IPS DF 4.7 (cell line): Measurements from ENCODE around the gene HADH.

Source experiments
- DNase-seq: peaks from one replicate; pipeline ENCODE4 v3.0.0-alpha.2; 2013; ENCODE audit warnings: low spot score; ENCODE audit errors: extremely low read depth

The HADH gene

DNA sequence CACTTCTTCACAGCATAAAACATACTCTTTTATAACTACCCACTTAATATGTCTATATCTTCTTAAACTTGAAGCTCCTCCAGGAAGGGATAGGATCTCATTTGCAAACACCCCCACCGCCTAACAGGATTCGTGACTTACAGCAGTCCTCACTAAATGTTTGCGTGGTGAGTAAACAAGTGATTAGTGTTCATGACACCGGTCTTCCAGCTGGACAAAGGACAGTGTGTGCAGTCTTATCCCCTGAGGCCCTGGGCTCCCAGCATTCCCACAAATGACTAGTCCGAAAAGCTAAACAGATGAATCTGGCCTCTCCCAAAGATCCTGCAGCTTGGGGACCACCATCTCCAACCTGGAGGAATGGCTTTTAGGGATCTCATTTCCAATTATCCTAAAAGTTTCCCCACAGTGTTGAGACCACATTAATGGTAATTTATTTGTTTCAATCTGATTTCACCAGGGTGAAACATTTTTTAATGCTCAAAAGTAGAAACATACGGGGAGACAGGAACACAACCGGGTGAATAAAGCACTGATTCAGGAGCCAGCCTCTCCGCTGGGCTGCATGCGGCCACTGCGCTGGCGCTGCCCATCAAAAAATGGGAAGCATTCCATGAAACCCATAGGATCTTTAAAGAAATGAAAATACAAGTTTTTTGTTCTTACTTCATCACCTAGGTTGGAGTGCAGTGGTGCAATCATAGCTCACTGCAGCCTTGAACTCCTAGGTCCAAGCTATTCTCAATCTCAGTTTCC is 69.2 kb downstream of the HADH start:
- no peak for DNase-seq

DNA sequence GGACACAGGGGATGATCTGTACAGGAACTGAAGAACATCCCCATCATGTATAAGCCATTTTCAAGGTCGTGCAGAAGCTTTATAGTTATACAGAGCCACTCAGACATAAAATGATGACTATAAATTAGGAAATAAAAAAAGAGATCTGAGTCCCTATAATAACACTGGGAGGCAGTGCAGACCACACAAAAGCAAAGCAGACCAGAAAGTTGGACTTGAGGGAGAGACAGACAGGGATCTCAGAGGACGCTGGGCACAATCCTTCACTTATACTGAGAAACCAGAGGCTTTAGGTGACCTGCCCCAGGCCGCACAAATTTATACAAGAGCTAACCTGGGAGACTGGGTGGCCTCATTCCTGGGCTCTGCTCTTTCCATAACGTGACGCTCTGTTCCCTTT is 70.5 kb downstream of the HADH start:
- DNase-seq = no peak

DNA sequence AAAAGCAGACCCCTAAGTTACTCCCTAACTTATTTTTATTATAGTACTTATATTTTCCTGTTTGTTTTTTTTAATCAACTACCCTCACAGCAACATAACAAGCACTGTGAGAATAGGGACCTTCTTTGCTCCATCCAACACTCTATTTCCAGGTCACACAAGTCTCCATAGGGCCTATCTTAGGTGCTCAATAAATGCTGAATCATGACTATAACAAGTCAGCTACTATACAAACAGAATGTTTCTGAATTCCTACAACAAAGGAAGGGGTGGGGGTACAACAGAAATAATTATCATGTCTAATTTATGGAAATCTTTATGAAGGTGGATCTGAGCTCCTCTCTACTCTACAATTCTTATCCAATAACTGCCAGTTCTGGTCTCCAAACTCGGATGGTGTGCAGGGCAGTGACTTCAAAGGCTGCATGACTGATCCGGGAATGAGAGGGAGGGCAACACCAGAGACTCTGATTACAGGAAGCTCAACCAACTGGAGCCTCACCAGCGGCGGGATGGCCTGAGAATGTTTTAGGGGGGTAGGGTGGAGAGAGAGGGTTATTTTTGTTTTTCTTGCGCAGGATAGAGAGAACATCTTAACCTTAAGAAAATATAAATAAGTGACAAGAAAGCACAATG is 71.1 kb downstream of the HADH start:
- no peak for DNase-seq

DNA sequence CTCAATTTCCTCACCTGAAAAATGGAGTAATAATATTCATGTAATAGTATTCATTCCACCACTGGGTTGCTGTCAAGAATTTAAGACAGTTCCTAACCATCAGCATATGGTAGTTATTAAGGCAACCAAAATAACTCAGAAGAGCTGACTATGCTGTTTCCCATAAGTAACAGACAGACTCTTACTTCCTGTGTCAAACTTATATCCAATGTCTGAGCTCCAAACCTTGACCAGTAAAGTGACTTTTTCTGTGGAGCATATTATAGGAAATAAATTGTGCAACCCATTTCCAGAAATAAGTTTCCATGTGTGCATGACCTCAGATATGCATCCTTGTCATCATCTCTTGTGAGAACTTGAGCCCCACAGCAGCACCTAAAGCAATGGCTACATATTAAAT is 78.8 kb downstream of the HADH start:
- DNase-seq = no peak

DNA sequence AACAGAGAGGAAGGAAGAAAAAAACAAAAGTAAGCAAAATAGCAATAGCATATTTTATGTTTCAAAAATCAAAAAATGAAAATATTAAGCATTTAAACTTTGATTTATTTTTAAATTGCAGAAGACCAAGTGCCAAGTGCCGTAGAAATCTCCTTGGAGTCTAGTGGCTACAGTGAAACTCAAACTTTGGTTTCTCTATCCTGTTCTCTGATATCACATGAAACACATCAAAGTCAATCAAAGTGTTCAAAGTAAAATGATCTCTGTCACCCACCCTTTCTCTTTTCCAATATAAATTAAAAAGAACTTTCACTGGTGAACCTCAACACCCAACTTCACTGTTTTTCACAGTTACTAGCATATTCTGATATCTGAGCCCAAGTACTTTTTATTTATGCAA is 81.1 kb downstream of the HADH start:
- no peak for DNase-seq

DNA sequence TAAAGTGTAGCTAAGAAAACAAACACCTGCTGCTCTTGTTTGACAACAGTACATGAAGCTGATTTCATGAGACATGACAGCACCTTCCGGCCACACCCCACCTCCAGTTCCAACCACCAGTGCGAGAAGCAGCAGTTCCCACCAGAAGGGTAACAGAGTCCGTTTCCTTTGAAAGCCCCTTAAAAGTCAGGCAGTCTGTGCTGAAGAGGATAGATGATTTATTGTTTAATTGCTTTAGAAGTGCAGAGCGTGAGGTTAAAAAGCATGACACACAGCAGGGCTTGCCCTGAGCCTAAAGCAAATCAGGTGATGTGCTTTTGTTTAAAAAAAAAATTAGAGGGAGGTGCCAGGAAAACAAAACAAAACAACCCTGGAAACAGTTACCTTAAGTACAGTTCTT is 82.6 kb downstream of the HADH start:
- no peak for DNase-seq

DNA sequence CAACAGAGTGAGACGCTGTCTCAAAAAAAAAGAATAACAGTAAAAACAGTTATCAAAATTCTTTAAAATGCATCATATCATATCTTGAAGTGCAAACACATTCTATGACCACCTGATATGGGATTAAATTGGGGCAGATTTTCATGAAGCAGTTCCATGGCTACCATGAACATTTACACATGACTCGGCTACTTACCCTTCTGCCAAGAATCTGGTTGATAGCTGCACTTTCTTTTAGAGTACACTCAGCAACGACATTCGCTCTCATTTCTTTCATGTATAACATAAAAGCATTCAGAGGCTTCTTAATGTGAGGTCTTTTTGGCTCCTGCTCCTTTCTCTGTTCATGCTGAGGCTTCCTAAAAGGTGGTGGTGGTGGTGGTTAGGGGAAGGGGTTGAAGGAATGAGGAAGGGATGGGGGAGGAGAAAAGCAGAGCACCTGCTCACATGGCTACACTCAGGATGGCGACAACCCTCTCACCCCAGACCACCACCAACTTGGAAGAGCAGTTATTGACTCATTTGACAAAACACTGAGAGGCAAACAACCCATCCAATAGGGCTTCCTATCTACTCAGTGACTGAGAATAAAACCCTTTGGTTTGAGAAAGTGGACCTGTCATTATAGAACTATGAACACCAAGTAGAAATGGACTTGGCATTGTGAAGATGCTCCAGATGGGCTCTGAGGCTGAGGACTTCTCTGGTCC is 88.5 kb downstream of the HADH start:
- DNase-seq = no peak

DNA sequence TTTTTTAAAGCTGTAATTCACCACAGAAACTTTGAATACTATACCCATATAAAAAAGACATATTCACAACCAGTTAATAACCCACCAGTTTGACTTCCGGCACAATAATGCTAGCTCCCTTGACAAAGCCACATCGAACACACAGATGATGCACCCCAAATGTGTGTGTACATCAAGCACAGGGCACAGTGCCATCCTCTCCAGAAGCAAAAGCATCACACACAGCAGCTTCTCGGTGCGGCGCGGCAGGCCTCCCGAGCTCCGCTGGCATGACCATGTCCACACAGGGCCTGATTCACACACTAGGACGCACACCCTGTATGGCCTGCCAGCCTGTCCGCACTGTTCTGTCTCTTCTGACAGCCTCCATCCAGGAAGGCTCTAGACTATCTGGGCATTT is 91.1 kb downstream of the HADH start:
- no peak for DNase-seq

DNA sequence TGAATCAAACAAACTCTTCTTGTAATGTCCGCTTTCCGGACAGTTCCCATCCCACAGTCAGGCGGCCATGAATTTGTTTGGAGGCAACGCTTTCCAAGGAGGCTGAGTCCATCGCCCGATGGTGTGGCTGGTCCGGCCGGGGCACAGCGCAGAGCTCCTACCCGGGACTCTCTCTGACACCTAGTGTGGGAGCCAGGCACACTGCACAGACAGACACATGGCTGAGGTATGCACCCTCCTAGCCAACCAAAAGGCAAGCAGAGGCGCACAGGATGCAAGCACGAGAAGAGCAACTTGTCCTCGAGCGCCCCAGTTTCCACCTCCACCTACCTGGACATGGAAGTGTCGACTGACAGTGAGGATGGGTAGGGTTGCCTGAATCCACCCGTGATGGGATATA is 91.6 kb downstream of the HADH start:
- DNase-seq = no peak
